ENCODE measurements around the gene FAHD1.

GRCh38 chr16:1818204-1818872, 8.7 kb upstream of the FAHD1 start:
- TF ChIP-seq CTCF (IDR thresholded peaks at IDR 0.05; ENCODE audit: borderline replicate concordance, extremely low read depth, low read length, poor library complexity, severe bottlenecking) = no peak
- TF ChIP-seq EZH2 (IDR thresholded peaks at IDR 0.05; ENCODE audit: borderline replicate concordance, low read depth, low read length, severe bottlenecking) = no peak

Measured in DND-41 (cell line).